Memory B cell (primary cell): Measurements from ENCODE around the gene TMEM86A.

Experiments
- ATAC-seq: fragments of 150-1000 bp; cut with Tn5 transposase; 2 replicates; pipeline ENCODE4 v1.10.0; 2021; ENCODE audit warnings: low read depth, mild to moderate bottlenecking, moderate library complexity
- DNase-seq, 2 donors: peaks; one replicate each; pipeline ENCODE4 v3.0.0; 2022; ENCODE audit warnings: low spot score in 2 of 2
- H3K27ac Mint-ChIP-seq: one replicate; pipeline ENCODE4 v1.8.0; 2022; ENCODE audit warnings: mild to moderate bottlenecking, moderate library complexity, mixed read lengths
- H3K27me3 Mint-ChIP-seq: one replicate; pipeline ENCODE4 v1.8.0; 2022; ENCODE audit warnings: mixed read lengths
- H3K36me3 Mint-ChIP-seq: one replicate; pipeline ENCODE4 v1.8.0; 2022; ENCODE audit warnings: mild to moderate bottlenecking, mixed read lengths
- H3K4me1 Mint-ChIP-seq: one replicate; pipeline ENCODE4 v1.8.0; 2022; ENCODE audit warnings: mixed read lengths
- H3K4me3 Mint-ChIP-seq: one replicate; pipeline ENCODE4 v1.8.0; 2022; ENCODE audit warnings: mild to moderate bottlenecking, moderate library complexity, mixed read lengths
- H3K9me3 Mint-ChIP-seq: one replicate; pipeline ENCODE4 v1.8.0; 2022; ENCODE audit warnings: mixed read lengths

TMEM86A gene

DNA sequence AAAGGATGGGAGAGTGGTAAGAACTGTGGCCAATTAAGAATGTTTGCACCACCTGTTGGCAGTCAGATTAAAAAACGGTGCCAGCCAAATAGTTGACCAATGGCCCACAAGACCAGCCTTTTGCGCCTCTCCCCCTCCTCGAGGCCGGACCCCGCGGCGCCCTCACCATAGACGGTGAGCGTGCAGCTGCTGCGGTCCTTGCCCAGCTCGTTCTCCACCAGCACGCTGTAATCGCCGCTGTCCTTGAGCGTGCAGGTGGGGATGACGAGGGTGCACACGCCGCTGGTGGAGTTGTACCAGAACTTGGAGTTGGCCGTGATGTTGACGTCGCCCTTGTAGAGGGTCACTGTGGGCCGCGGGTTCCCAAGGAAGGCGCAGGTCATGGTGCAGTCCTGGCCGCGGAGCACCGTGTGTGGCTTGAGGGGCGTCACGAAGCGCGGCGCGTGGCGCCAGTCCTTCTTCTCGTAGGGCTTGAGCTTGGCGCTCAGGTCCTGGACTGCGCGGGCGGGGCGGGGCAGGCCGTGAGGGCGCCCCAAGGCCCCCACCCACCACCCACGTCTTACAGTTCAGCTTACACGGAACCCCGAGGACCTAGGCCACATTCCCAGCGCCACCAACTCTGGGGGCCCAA lies 7.2 kb downstream of the TMEM86A start:
- Mint-ChIP-seq H3K27me3 (peaks cover 15% of the 10 kb centered on the region), H3K36me3 (no peaks in the 10 kb centered on the region), H3K27ac (peak overlapping the region; percentile 96), H3K4me1 (peaks cover 10% of the 10 kb centered on the region), H3K4me3 (peak overlapping the region; percentile 95), H3K9me3 (no peaks in the 10 kb centered on the region)
- DNase-seq (peak in 1 of 2 donors; percentile 39), ATAC-seq (peak; percentile 25)

DNA sequence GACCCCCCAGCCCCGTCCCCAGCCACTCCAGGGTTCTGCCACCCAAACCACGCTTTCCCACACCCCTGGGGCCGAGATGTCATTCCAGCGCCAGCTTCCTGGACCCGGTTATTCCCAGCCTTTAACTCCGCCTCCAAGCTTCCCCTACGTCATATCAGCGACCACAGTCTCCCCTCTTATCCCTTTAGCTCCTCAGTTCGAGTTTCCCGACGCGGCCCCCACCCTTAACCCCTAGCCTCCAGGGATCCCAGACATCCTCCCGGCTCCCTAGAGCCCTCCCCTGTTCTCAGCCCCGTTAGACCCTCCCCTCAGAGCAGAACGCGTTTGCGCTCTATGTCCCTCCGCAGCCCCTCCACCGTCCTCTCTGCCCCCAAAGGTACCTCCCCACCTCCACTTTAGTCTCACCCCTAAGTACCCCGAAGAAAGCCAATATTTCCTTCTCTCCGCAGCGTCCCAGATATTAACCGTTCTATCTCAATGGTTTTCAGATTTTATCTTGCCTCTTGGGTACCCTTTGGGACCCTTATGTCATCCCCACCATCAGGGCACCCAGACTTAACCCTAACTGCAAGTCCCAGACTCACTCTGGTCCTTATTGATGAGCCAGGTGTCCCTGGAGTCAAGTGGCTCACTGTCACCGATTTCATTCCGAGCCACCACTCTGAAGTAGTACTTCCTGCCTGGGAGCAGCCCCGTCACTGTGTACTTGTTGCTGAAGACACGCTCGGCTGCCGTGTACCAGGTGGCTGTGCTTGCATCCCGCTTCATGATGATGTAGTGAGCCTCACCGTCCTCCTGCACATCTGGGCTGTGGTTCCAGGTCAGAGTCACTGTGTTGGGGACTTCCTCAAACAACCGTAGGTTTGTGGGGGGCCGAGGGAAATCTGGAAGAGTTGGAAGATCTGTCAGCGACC lies 8.0 kb downstream of the TMEM86A start:
- peak; percentile 94 for ATAC-seq

DNA sequence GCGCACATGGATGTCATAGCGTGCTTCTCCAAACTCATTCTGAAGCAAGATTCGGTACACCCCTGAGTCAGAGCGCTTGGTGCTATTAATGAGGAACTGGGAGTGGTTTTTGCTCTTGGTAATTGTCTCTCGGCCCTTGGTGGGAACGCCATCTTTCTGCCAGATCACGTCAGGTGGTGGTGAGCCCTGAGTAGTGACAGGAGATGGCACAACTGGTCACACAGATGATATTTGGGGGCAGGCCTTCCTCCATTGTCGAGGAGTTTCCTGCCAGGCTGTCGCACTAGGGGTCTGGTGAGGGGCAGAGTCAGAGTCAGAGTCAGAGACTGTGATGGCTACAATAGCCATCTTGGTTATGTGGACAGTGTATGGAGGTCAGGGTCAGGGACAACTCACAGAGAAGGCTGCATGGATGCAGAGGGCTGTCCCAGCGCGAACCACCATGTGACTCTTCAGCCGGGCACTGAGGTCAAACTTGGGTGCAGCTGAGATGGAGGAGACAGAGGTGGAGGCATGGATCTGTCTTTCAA lies 9.3 kb downstream of the TMEM86A start:
- Mint-ChIP-seq H3K4me1 (peaks cover 10% of the 10 kb centered on the region), H3K4me3 (no peak overlapping the region), H3K27ac (peak overlapping the region; percentile 43), H3K9me3 (no peaks in the 10 kb centered on the region), H3K36me3 (no peaks in the 10 kb centered on the region), H3K27me3 (peaks cover 13% of the 10 kb centered on the region)
- no peak for ATAC-seq
- DNase-seq, result no peak

More for the DNA sequence above, 8.0 kb downstream of the TMEM86A start:
- Mint-ChIP-seq H3K9me3 (no peaks in the 10 kb centered on the region), H3K36me3 (no peaks in the 10 kb centered on the region), H3K4me1 (peaks cover 10% of the 10 kb centered on the region), H3K4me3 (peak overlapping the region; percentile 95), H3K27ac (peak overlapping the region; percentile 96), H3K27me3 (peaks cover 13% of the 10 kb centered on the region)
- peak; percentile 44 to 61 for DNase-seq

DNA sequence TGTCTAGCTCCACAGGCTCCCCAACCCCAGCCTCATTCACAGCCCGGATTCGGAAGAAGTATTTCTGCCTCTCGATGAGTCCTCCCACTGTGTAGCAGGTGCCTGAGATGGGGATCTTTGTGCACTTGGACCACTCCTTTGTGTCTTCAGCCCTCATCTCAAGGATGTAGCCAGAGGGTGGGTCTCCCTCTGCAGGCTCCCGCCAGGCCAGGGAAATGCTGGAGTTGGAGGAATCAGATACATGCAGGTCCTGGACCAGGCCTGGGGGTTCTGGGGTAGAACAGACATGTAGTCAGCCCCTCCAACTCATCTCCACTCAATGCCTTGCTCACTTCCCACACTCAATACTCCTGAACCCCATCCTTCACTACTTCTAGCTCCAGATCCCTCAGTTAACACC lies 10.8 kb downstream of the TMEM86A start:
- no peak overlapping the region for H3K4me3 Mint-ChIP-seq
- peaks cover 12% of the 10 kb centered on the region for H3K27me3 Mint-ChIP-seq
- H3K36me3 Mint-ChIP-seq, result no peaks in the 10 kb centered on the region
- no peaks in the 10 kb centered on the region for H3K9me3 Mint-ChIP-seq
- ATAC-seq (no peak), DNase-seq (no peak)
- peaks cover 10% of the 10 kb centered on the region for H3K4me1 Mint-ChIP-seq
- no peak overlapping the region for H3K27ac Mint-ChIP-seq

DNA sequence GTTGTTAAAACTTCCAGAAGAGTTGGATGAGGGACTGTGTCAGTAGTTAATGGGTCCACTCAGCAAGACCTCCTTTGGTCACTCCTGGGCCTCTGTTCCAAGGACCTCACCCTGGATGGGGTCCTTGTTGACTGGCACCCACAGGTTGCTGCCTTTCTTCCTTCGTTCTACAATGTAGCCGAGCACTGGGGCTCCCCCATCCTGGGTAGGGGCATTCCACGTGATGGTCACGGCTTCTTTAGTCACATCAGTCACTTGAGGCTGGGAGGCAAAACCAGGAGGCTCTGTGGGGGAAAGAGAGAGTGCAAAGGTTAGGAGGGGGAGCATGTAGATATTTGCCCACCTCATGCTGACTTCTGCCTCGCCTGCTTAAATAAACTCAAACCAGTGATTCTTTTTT lies 12.0 kb downstream of the TMEM86A start:
- peaks cover 18% of the 10 kb centered on the region for H3K27me3 Mint-ChIP-seq
- no peak for ATAC-seq

DNA sequence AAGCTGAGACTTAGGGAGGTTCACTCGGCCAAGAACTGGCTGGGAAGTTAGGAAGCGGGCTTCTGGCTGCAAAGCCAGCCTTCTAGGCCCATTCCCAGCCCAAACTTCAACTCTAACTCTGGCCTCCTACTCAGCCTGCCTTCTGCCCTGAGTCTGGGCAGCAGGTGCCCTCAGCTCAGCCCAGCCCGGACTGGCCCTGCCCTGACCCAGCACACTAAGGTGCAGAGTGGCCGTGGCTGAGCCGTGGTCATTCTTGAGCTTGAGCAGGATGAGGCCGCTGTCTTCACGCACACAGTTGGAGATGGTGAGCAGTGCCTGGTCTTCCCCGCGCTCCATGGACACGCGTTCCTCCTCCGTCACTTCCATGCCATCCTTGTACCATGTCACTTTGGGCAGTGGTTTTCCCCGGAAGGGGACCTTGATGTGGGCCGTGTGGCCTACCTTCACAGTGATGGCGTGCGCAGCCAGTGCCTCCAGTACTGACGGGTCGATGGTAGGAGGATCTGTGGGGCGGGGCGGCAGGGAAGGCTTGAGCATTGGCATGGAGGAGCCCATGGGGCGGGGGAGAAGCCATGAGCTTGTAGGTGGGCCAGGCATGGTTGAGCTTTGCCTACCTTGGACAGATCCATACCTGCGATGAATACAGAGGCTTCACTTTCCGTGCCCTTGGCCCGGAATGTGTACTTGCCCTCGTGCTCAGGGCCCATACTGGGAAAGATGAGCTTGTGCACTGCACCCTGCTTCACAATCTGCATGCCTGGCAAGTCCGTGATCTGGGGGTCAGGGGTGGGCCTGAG lies 15.3 kb downstream of the TMEM86A start:
- DNase-seq, result no peak
- H3K4me1 Mint-ChIP-seq, result no peaks in the 10 kb centered on the region
- ATAC-seq, result no peak
- no peaks in the 10 kb centered on the region for H3K36me3 Mint-ChIP-seq
- H3K4me3 Mint-ChIP-seq, result no peak overlapping the region
- no peak overlapping the region for H3K27ac Mint-ChIP-seq
- H3K27me3 Mint-ChIP-seq, result peaks cover 17% of the 10 kb centered on the region
- H3K9me3 Mint-ChIP-seq, result no peaks in the 10 kb centered on the region

More for the DNA sequence above, 12.0 kb downstream of the TMEM86A start:
- H3K36me3 Mint-ChIP-seq, result no peaks in the 10 kb centered on the region
- H3K4me3 Mint-ChIP-seq, result no peak overlapping the region
- H3K27ac Mint-ChIP-seq, result no peak overlapping the region
- DNase-seq, result no peak
- H3K4me1 Mint-ChIP-seq, result peaks cover 10% of the 10 kb centered on the region
- H3K9me3 Mint-ChIP-seq, result no peaks in the 10 kb centered on the region

DNA sequence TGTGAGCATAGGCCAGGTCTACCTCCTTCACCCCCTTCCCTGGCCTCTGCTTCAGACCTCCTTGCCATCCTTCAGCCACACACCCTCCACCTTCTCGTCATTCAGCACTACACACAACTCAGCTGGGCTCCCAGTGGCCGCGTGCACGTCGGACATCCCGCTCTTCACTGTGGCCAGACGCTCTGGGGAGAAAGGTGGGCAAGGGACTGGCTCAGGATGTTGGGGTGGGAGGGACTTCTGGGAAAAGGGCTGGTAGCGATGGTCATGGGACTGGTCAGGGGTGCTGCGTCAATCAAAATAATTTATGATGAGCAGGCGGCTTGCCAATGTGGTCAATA lies 15.8 kb downstream of the TMEM86A start:
- H3K27me3 Mint-ChIP-seq, result peaks cover 17% of the 10 kb centered on the region
- H3K4me1 Mint-ChIP-seq, result no peaks in the 10 kb centered on the region
- ATAC-seq (no peak), DNase-seq (no peak)
- H3K9me3 Mint-ChIP-seq, result no peaks in the 10 kb centered on the region
- no peak overlapping the region for H3K27ac Mint-ChIP-seq
- no peaks in the 10 kb centered on the region for H3K36me3 Mint-ChIP-seq
- no peak overlapping the region for H3K4me3 Mint-ChIP-seq

DNA sequence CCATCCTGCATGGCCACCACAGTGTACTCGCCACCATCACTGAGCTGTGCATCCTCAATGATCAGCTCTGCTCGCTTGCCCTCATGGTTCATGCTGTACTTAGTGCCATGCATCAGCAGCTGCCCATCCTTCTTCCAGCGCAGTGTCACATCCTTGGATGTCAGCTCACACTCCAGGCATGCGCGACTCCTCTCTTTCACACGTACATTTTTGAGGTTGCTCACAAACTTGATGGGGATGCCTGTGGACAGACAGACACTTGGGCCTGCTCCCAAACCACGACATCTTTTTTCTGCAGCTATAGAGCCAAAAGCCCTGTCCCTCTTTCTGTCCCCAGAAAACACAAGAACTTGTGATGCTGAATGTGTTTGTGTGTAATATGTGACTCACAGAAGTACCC lies 16.9 kb downstream of the TMEM86A start:
- peaks cover 14% of the 10 kb centered on the region for H3K27me3 Mint-ChIP-seq
- H3K36me3 Mint-ChIP-seq, result no peaks in the 10 kb centered on the region
- no peak overlapping the region for H3K4me3 Mint-ChIP-seq
- H3K4me1 Mint-ChIP-seq, result peaks cover under 1% of the 10 kb centered on the region
- H3K9me3 Mint-ChIP-seq, result no peaks in the 10 kb centered on the region
- DNase-seq (no peak), ATAC-seq (no peak)
- no peak overlapping the region for H3K27ac Mint-ChIP-seq

DNA sequence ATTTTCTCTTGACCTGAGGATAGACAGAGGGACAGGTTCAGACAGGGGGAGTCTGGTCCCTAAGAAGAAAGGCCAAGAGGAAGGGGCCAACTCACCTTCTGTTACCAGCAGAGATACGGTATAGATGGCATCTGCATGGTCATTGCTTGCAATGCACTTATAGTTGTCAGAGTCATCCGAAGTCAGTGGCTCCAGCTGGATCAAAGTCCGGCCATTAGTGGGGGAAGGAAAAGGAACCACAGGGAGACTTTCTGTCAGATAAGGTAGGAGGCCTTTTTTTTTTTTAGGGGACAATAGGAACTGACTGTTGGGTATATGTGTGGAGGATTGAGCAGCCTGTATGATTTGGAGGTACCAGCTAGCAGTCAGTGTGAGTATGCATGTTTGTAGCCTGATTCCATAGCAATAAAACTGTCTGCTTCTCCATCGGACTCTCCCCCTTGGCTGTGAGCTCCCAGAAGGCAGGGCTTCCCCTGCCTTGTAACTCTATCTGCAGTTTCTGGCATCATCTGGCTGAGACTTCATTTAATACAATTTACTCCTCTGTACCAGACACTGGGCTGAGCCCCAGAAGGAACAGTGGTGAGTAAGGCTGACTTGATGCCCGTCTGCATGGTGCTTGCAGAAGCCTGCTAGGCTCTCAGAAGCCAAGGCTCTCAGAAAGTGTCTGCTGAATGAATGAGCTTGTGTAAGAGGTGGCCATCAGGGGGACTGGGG lies 21.7 kb downstream of the TMEM86A start:
- Mint-ChIP-seq H3K4me1 (peaks cover 5% of the 10 kb centered on the region), H3K4me3 (peak overlapping the region; percentile 90), H3K27me3 (peaks cover 6% of the 10 kb centered on the region), H3K27ac (peak overlapping the region; percentile 40), H3K36me3 (no peaks in the 10 kb centered on the region), H3K9me3 (no peaks in the 10 kb centered on the region)
- DNase-seq (no peak), ATAC-seq (no peak)

DNA sequence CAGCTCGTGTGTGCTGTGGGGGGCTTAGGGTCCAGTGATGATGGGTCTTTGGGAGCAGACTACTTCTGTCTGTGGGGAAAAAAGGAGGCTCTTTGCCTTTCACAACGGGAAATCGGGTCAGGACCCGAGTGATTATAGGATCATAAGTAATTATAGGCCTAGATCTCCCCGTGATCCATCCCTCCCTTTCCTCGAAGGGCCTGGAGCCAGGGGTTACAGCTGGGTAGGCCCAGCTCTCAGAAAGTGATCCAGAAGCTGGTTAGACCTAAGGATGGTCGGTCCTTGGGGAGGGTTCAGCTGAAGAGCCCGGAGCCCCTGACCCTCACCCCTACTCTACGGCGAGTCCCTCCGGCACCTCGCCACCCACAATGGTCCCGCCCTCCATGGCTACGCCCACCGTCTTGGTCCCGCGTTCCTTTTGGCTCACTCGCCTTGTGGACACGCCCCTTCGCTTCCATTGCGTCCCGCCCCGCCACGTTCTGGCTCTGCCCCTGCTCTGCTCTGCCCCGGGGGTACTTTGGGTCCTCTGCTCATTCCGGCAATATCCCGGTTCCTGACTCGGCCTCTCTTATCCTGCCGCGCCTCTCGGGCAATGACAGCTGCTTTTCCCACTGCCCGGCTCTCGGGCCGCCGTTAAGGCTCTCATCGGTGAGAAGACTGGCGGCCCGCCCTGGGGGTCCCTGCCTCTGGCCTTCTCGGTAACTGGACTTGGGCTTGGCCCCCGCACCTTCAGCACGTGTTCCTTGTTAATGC lies 22.4 kb downstream of the TMEM86A start:
- peaks cover 6% of the 10 kb centered on the region for H3K27me3 Mint-ChIP-seq
- H3K36me3 Mint-ChIP-seq, result no peaks in the 10 kb centered on the region
- H3K9me3 Mint-ChIP-seq, result no peaks in the 10 kb centered on the region
- peak overlapping the region; percentile 90 for H3K4me3 Mint-ChIP-seq
- peaks cover 5% of the 10 kb centered on the region for H3K4me1 Mint-ChIP-seq
- peak overlapping the region; percentile 40 for H3K27ac Mint-ChIP-seq
- DNase-seq (peak; percentile 59 to 68), ATAC-seq (peak; percentile 85)

DNA sequence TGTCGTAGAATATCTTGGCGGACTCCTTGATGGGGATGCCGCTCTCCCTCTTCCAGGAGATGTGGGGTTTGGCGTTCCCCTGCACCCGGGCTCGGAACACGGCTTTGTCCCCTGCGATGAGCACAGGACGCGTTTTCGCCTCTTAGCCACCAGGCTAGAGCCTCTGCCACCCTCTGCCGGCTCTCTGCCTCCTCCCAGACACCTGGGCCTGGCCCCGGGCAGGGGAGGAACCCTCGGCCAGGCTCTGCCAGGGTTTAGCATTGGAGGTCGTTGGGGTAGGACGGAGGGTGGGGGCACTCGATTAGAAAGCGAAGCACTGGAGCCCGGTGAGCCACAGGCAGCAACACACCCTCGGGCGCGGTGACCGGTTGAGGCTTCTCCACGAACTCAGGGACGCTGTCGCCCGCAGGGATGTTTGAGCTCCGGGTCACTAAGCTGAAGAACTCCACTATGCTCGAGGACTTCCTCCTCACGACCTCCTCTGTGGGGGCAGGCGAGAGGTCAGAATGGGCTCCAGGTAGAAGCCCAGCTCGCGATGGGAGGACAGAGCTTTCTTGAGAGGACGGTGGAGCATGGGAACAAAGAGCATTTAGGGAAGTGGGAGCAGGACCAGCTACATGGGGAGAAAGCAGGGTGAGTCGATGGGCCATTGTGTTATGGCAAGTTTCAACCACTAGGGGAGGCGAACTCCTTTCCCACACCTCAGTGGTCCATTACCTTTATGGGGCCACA lies 23.1 kb downstream of the TMEM86A start:
- no peaks in the 10 kb centered on the region for H3K9me3 Mint-ChIP-seq
- peak; percentile 29 to 59 for DNase-seq
- no peak overlapping the region for H3K27ac Mint-ChIP-seq
- peaks cover 5% of the 10 kb centered on the region for H3K4me1 Mint-ChIP-seq
- H3K4me3 Mint-ChIP-seq, result peak overlapping the region; percentile 90
- peak; percentile 72 for ATAC-seq
- H3K36me3 Mint-ChIP-seq, result no peaks in the 10 kb centered on the region
- H3K27me3 Mint-ChIP-seq, result peaks cover 5% of the 10 kb centered on the region

DNA sequence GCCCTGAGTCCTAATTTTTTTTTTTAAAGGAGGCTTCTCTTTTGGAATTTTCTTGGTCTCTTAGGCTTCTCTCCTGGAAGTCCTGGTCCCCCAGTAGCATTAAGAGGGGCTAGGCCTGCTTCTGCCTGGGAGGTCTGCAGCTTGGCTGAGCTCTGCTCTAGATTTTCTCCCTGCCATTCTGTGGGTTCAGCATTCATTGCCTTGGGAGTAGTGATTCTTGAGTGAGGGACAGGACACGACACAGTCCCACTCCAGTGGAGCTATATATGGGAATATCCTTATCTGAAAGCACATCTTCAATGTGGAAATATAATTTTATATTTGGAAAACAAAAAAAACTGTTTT lies 23.7 kb downstream of the TMEM86A start:
- H3K4me1 Mint-ChIP-seq, result peaks cover 5% of the 10 kb centered on the region
- no peak overlapping the region for H3K27ac Mint-ChIP-seq
- DNase-seq (no peak), ATAC-seq (no peak)
- H3K4me3 Mint-ChIP-seq, result peak overlapping the region; percentile 35
- peaks cover 5% of the 10 kb centered on the region for H3K27me3 Mint-ChIP-seq
- no peaks in the 10 kb centered on the region for H3K36me3 Mint-ChIP-seq
- H3K9me3 Mint-ChIP-seq, result no peaks in the 10 kb centered on the region
